H1 (cell line): ENCODE results near the gene GPR15LG. TPM values are rescaled to one million over a fixed set of nuclear protein-coding genes. Genes with fewer than 3 reads are reported as not detected.

Source experiments
- CTCF ChIA-PET: fragments of 300-600 bp; sonication (Branson Sonifier 250); formaldehyde crosslinking; loops from one replicate; lab custom pipeline; 2021; ENCODE audit not compliant: partially characterized antibody; lab: Charles Lee
- POLR2A ChIA-PET: fragments of 300-600 bp; sonication (Branson Sonifier 250); formaldehyde crosslinking; loops from one replicate; lab custom pipeline; 2021; ENCODE audit warnings: inconsistent platforms; ENCODE audit not compliant: partially characterized antibody; lab: Charles Lee
- DNase-seq, 2 experiments: peaks; one replicate each; pipeline versions ENCODE4 v3.0.0 to v3.0.0-alpha.2; 2010 to 2022; ENCODE audit warnings: low spot score in 2 of 2, low read depth in 1 of 2, mixed read lengths in 1 of 2
- FAIRE-seq: peaks from 2 replicates; lab custom pipeline; 2011; peaks lifted over from hg19 to GRCh38; lab: Jason Lieb, UNC
- H2AFZ ChIP-seq: 2 replicates; pipeline ENCODE4 v1.8.1; 2012; ENCODE audit warnings: low read length, inconsistent platforms
- H2AK5ac ChIP-seq: 2 replicates; pipeline ENCODE4 v1.6.1; 2013; ENCODE audit warnings: low read depth, low read length
- H2BK120ac ChIP-seq: replicated peaks from 2 replicates; pipeline ENCODE3; 2013; ENCODE audit warnings: low read depth, low read length, inconsistent platforms
- H2BK12ac ChIP-seq: 2 replicates; pipeline ENCODE4 v1.6.1; 2013; ENCODE audit warnings: low read depth, low read length
- H2BK15ac ChIP-seq: 2 replicates; pipeline ENCODE4 v1.6.1; 2013; ENCODE audit warnings: low read length
- H2BK20ac ChIP-seq: 2 replicates; pipeline ENCODE4 v1.6.1; 2013; ENCODE audit warnings: low read length
- H2BK5ac ChIP-seq: 2 replicates; pipeline ENCODE4 v1.6.1; 2013; ENCODE audit warnings: low read depth, low read length
- H3K14ac ChIP-seq: 2 replicates; pipeline ENCODE4 v1.6.1; 2013; ENCODE audit warnings: inconsistent platforms; ENCODE audit not compliant: insufficient read length
- H3K18ac ChIP-seq: 2 replicates; pipeline ENCODE4 v1.6.1; 2013; ENCODE audit warnings: low read length; ENCODE audit errors: extremely low read depth
- H3K23ac ChIP-seq: 2 replicates; pipeline ENCODE4 v1.6.1; 2013; ENCODE audit warnings: inconsistent platforms; ENCODE audit not compliant: insufficient read length
- H3K23me2 ChIP-seq: 2 replicates; pipeline ENCODE4 v1.6.1; 2013; ENCODE audit warnings: low read depth, low read length
- H3K27ac ChIP-seq: 2 replicates; pipeline ENCODE4 v1.6.1; 2011; ENCODE audit warnings: low read depth, low read length, inconsistent platforms
- H3K27me3 ChIP-seq, 4 experiments: replicated peaks in 1 of 4; 1 replicate in 1 of 4; 2 replicates in 3 of 4; pipeline versions ENCODE4 v1.6.1 to v1.8.1; 2011 to 2013; ENCODE audit warnings: low read length in 3 of 4, mild to moderate bottlenecking in 3 of 4, inconsistent platforms in 2 of 4, mixed read lengths in 2 of 4, moderate library complexity in 1 of 4; ENCODE audit not compliant: control insufficient read depth in 3 of 4, insufficient read depth in 3 of 4; ENCODE audit errors: extremely low read depth in 1 of 4
- H3K36me3 ChIP-seq, 4 experiments: 2 replicates each; pipeline versions ENCODE4 v1.6.1 to v1.8.1; 2011 to 2013; ENCODE audit warnings: mild to moderate bottlenecking in 4 of 4, low read length in 3 of 4, moderate library complexity in 2 of 4, control low read depth in 1 of 4, inconsistent platforms in 1 of 4; ENCODE audit not compliant: insufficient read depth in 4 of 4, control insufficient read depth in 2 of 4
- H3K4ac ChIP-seq: replicated peaks from 2 replicates; pipeline ENCODE3; 2013; ENCODE audit warnings: low read length, low read depth, mixed read lengths, inconsistent platforms; ENCODE audit not compliant: insufficient read length
- H3K4me1 ChIP-seq, 4 experiments: replicated peaks in 1 of 4; 1 replicate in 1 of 4; 2 replicates in 3 of 4; pipeline versions ENCODE4 v1.6.1 to v1.8.1; 2011 to 2013; ENCODE audit warnings: low read length in 3 of 4, inconsistent platforms in 2 of 4, mixed read lengths in 1 of 4; ENCODE audit not compliant: insufficient read depth in 4 of 4, control insufficient read depth in 3 of 4
- H3K4me2 ChIP-seq, 2 experiments: 2 replicates each; pipeline versions ENCODE4 v1.6.1 to v1.8.1; 2011 to 2013; ENCODE audit warnings: low read depth in 2 of 2, low read length in 2 of 2, control low read depth in 1 of 2, inconsistent platforms in 1 of 2, mild to moderate bottlenecking in 1 of 2; ENCODE audit not compliant: insufficient read depth in 1 of 2
- H3K4me3 ChIP-seq, 4 experiments: fragments of 200-600, 300-600 bp in 1 of 4; sonication (generic), shearing (Covaris generic), sonication (Bioruptor Twin) in 1 of 4; 2 replicates each; pipeline versions ENCODE4 v1.5.1 to v1.8.1; 2011 to 2016; ENCODE audit warnings: low read length in 4 of 4, low read depth in 3 of 4, control low read depth in 2 of 4, inconsistent platforms in 2 of 4, mild to moderate bottlenecking in 2 of 4, mixed read lengths in 1 of 4, moderate library complexity in 1 of 4; ENCODE audit not compliant: insufficient read depth in 2 of 4; ENCODE audit errors: extremely low read depth in 1 of 4
- H3K56ac ChIP-seq: replicated peaks from 2 replicates; pipeline ENCODE3; 2013; ENCODE audit warnings: low read depth, mild to moderate bottlenecking, mixed read lengths, low read length, inconsistent platforms; ENCODE audit not compliant: insufficient read length
- H3K79me1 ChIP-seq: 2 replicates; pipeline ENCODE4 v1.6.1; 2013; ENCODE audit warnings: low read depth, low read length, control low read depth
- H3K79me2 ChIP-seq, 2 experiments: 2 replicates each; pipeline versions ENCODE4 v1.6.1 to v1.8.1; 2012 to 2013; ENCODE audit warnings: low read length in 2 of 2, mild to moderate bottlenecking in 2 of 2, inconsistent platforms in 1 of 2; ENCODE audit not compliant: insufficient read depth in 2 of 2, control insufficient read depth in 1 of 2
- H3K9ac ChIP-seq, 4 experiments: replicated peaks in 1 of 4; 1 replicate in 1 of 4; 2 replicates in 3 of 4; pipeline versions ENCODE4 v1.6.1 to v1.8.1; 2011 to 2013; ENCODE audit warnings: low read depth in 3 of 4, low read length in 3 of 4, control low read depth in 2 of 4, mild to moderate bottlenecking in 2 of 4, moderate library complexity in 2 of 4, inconsistent platforms in 1 of 4; ENCODE audit errors: extremely low read depth in 1 of 4
- H3K9me3 ChIP-seq, 2 experiments: 2 replicates each; pipeline versions ENCODE4 v1.6.1 to v1.8.1; 2012 to 2013; ENCODE audit warnings: mild to moderate bottlenecking in 2 of 2, moderate library complexity in 2 of 2, control low read depth in 1 of 2, inconsistent platforms in 1 of 2, low read depth in 1 of 2, low read length in 1 of 2, mixed read lengths in 1 of 2; ENCODE audit not compliant: insufficient read depth in 2 of 2
- H4K20me1 ChIP-seq, 2 experiments: replicated peaks in 1 of 2; 2 replicates each; pipeline versions ENCODE3 to v1.8.1; 2011 to 2013; ENCODE audit warnings: inconsistent platforms in 2 of 2, low read length in 2 of 2, mild to moderate bottlenecking in 1 of 2; ENCODE audit not compliant: insufficient read depth in 2 of 2, control insufficient read depth in 1 of 2
- H4K5ac ChIP-seq: 2 replicates; pipeline ENCODE4 v1.6.1; 2013; ENCODE audit warnings: low read length, low read depth, mixed read lengths, inconsistent platforms; ENCODE audit not compliant: insufficient read length
- H4K8ac ChIP-seq: 2 replicates; pipeline ENCODE4 v1.8.0; 2013; ENCODE audit warnings: mild to moderate bottlenecking, moderate library complexity, low read length, inconsistent platforms; ENCODE audit not compliant: insufficient read depth; ENCODE audit errors: extremely low read depth
- H4K91ac ChIP-seq: replicated peaks from 2 replicates; pipeline ENCODE3; 2013; ENCODE audit warnings: low read length, mixed read lengths, inconsistent platforms; ENCODE audit not compliant: insufficient read length
- EP300 ChIP-seq, 2 experiments: IDR thresholded peaks; 1 replicate in 1 of 2; 2 replicates in 1 of 2; pipeline ENCODE4 v1.6.1; 2011 to 2012; ENCODE audit warnings: low read depth in 2 of 2, low read length in 2 of 2, mild to moderate bottlenecking in 2 of 2, borderline replicate concordance in 1 of 2, inconsistent platforms in 1 of 2, moderate library complexity in 1 of 2
- HDAC2 ChIP-seq, 2 experiments: fragments of 300-600 bp in 1 of 2; sonication (generic) in 1 of 2; IDR thresholded peaks; 2 replicates each; pipeline ENCODE4 v1.6.1; 2011 to 2012; ENCODE audit warnings: low read depth in 2 of 2, low read length in 2 of 2, mild to moderate bottlenecking in 2 of 2, moderate library complexity in 2 of 2, borderline replicate concordance in 1 of 2, inconsistent platforms in 1 of 2
- YY1 ChIP-seq: IDR thresholded peaks from 2 replicates; pipeline ENCODE4 v1.6.1; 2011; ENCODE audit warnings: low read depth, mild to moderate bottlenecking, low read length
- WGBS, 2 experiments: shearing (Covaris generic) in 1 of 2; methylation state at CpG; one replicate each; pipeline versions ENCODE4 v1.1.6 to v1.1.7; 2013 to 2015; ENCODE audit warnings: low lambda C conversion rate in 2 of 2, mixed read lengths in 2 of 2, inconsistent platforms in 1 of 2, low coverage in 1 of 2, missing lambda C conversion rate in 1 of 2; ENCODE audit not compliant: insufficient replicate concordance in 2 of 2, insufficient coverage in 1 of 2, insufficient read length in 1 of 2; ENCODE audit errors: extremely low coverage in 1 of 2, missing lambda C conversion rate in 1 of 2; 5-methylcytosine and 5-hydroxymethylcytosine counted together
- polyA plus RNA-seq, 7 experiments: library from polyadenylated mRNA; depleted of rRNA in 3 of 7; stranded (reverse) in 5 of 7; unstranded in 2 of 7; fragments of >200 nt in 5 of 7; fragments of 200-250 nt in 2 of 7; gene quantifications; 1 replicate in 5 of 7; 2 replicates in 1 of 7; 4 replicates in 1 of 7; pipeline versions ENCODE4 v1.2.1 to v1.2.3, GENCODE V29; 2011 to 2013; ENCODE audit warnings: missing spikeins in 2 of 7, mixed read lengths in 2 of 7
- total RNA-seq: library from RNA; stranded (reverse); fragmentation: NEBNext Ultra II Directional; extraction: Animal tissue kit (Norgen Biotek cat#: 25700); gene quantifications from 2 replicates; pipeline ENCODE4 v1.2.1, GENCODE V29; 2021

Gene GPR15LG
- total and polyA plus RNA-seq, 2 of the 8 experiments (the other 6 are each of a cell fraction or from before 2014, with no cell fraction given) = not detected

GRCh38 chr10:84149854-84150253 is 23.7 kb upstream of the GPR15LG start:
- Histone ChIP-seq H2BK120ac (no peak overlapping the region), H3K4me2 (no peak overlapping the region), H4K20me1 (no peaks in the 10 kb centered on the region), H3K23me2 (no peaks in the 10 kb centered on the region), H3K56ac (no peak overlapping the region), H3K18ac (no peak overlapping the region), H3K14ac (no peak overlapping the region), H2BK20ac (no peak overlapping the region), H3K79me1 (no peaks in the 10 kb centered on the region), H4K91ac (no peak overlapping the region), H3K27ac (no peak overlapping the region), H2AFZ (no peak overlapping the region), H3K23ac (no peak overlapping the region), H2BK15ac (no peak overlapping the region), H3K4me3 (no peak overlapping the region), H2AK5ac (no peak overlapping the region), H3K36me3 (peaks cover 3 to 71% (median 46%) of the 10 kb centered on the region in 4 experiments; a peak in 7 of 8 replicates), H3K4ac (no peak overlapping the region), H2BK5ac (no peak overlapping the region), H2BK12ac (no peak overlapping the region), H3K9me3 (no peaks in the 10 kb centered on the region), H3K27me3 (no peaks in the 10 kb centered on the region), H3K4me1 (no peaks in the 10 kb centered on the region), H4K8ac (no peak overlapping the region), H3K79me2 (no peaks in the 10 kb centered on the region), H4K5ac (no peak overlapping the region), H3K9ac (no peak overlapping the region)
- 91% methylated on average over 2 of the region's 2 CpGs; no CpG with 5 or more reads in 1 of the 2 experiments for WGBS, 2 experiments
- ChIA-PET CTCF (interaction anchor here (1.4 to 12.2 kb wide), 8 partner anchors 11 to 107 kb away, joined by 3 to 248 read pairs (median 29); partner anchors contain the start of genes CDHR1 and GHITM), POLR2A (interaction anchor here (1.7 kb wide), 1 partner anchor 10 kb away, joined by 8 read pairs; the partner anchor contains the start of gene GHITM)
- FAIRE-seq = no peak
- DNase-seq = no peak
- TF ChIP-seq YY1 (no peak), HDAC2 (IDR thresholded peaks at IDR 0.05; ENCODE audit: borderline replicate concordance in 1 of 2, low read depth in 2 of 2, low read length in 2 of 2) (no peak), EP300 (IDR thresholded peaks at IDR 0.05; ENCODE audit: borderline replicate concordance in 1 of 2, low read depth in 2 of 2, low read length in 2 of 2) (no peak)
